ENCODE data around the gene MYCN.
"Not testable (repeated sequence)": the region's sequence is repeated elsewhere in the genome, so short reads cannot be mapped to it uniquely, and the experiment has no call there.

MYCN gene

GRCh38 chr2:15943378-15944280 is 3.3 kb downstream of the MYCN start:
- no peak for DNase-seq (ENCODE audit: low read depth in 2 of 2)

- DNase-seq (ENCODE audit: low read depth in 2 of 2) = no peak
These were observed 4.1 kb downstream of the MYCN start for GRCh38 chr2:15944325-15945017.

DNA sequence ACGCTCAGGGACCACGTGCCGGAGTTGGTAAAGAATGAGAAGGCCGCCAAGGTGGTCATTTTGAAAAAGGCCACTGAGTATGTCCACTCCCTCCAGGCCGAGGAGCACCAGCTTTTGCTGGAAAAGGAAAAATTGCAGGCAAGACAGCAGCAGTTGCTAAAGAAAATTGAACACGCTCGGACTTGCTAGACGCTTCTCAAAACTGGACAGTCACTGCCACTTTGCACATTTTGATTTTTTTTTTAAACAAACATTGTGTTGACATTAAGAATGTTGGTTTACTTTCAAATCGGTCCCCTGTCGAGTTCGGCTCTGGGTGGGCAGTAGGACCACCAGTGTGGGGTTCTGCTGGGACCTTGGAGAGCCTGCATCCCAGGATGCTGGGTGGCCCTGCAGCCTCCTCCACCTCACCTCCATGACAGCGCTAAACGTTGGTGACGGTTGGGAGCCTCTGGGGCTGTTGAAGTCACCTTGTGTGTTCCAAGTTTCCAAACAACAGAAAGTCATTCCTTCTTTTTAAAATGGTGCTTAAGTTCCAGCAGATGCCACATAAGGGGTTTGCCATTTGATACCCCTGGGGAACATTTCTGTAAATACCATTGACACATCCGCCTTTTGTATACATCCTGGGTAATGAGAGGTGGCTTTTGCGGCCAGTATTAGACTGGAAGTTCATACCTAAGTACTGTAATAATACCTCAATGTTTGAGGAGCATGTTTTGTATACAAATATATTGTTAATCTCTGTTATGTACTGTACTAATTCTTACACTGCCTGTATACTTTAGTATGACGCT is 5.8 kb downstream of the MYCN start:
- DNase-seq (ENCODE audit: low read depth in 2 of 2) = no peak

DNA sequence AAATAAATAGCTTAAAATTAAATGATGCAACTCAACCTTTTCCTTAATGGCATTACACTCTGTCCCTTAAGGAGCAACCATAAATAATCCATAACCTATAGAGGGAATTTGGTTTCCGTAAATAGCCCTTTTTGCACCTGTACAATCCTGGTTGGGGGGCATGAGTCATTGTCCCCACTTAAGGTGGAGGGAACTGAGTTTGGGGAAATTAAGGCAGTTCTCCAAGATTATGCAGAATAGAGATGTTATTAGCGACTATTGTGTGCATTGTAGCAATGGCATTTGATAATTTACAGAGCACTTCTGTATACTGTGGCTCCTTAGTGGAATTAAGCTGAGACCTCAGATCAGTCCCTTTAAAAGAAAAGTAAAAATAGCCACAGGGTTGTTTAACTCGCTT is 6.6 kb downstream of the MYCN start:
- no peak for DNase-seq (ENCODE audit: low read depth in 2 of 2)

GRCh38 chr2:15947431-15947830 is 7.1 kb downstream of the MYCN start:
- no peak for DNase-seq (ENCODE audit: low read depth in 2 of 2)

GRCh38 chr2:15948704-15948957 is 8.3 kb downstream of the MYCN start:
- DNase-seq (ENCODE audit: low read depth in 2 of 2) = no peak

DNA sequence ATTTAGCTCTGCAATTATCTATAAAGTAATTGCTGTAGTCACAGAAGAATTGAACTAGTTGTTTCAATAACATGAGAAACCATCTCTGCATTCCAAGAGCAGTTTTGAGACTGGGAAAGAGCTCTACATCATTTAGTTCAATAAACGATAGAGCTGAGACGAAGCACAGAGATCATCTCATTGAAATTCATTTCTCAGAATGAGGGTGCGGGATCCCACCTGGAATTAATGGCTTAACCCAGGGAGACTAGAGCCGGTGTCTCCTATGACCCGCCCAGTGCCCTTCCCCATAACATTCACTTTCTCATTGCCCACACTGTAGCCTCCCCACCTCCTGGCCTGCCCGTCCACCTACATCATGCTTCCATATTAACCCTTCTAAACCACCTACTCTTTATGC is 8.8 kb downstream of the MYCN start:
- no peak for DNase-seq (ENCODE audit: low read depth in 2 of 2)

DNA sequence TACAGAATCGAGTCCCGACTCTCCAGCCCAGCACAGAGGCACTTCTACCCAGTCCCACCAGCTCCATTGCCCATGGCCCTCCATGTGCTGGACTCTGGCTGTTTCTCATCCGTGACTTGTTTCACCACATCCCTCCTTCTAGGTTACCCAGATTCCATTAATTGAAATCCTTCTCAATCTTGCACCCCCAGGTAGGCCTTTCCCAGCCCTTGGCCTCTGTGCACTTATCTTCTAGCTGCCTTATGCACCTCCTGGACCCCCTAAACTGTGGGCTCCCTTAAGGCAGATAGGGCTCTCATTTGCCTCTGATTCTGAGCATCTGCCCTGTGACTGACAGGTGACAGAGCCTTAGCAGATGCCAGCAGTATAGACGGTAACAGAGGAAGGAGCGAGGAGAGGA is 9.2 kb downstream of the MYCN start:
- no peak for DNase-seq (ENCODE audit: low read depth in 2 of 2)

DNA sequence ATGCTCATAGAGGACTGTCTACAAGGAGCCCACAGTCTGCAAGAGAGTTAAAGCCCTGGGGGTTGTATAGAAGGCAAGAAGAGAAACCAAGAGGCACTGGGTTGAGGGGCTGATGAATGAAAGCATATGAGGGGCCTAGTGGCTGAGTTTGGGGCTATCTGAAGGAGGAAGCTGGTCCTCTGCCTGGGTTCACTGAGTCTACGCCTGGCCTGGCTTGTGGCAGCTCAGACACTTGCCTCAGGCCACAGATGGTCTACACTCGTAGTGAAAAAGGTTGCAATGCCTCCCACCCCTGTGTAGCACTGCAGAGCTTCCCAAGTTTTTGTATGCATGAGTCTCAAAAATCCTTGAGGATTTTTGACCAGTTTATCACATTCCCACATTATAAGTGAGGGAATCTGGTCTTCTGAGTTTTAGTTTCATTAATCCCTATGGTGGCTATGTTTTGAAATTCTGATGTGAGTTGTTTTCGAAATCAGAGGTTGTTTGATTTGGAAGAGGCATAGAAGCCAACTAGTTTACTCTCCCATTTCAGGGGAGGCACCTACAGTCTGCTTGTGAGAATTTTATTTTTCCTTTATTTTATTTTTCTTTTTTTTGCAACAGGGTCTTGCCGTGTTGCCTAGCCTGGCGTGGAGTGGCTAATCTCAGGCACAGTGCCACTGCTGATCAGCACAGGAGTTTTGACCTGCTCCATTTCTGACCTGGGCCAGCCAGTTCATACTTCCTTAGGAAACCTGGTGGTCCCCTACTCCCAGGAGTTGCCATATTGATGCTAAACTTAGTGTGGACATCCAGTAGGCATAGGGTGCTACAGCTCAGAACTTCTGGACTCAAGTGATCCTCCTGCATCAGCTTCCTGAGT is 10.0 kb downstream of the MYCN start:
- DNase-seq (ENCODE audit: low read depth in 2 of 2) = no peak

- DNase-seq (ENCODE audit: low read depth in 2 of 2) = not testable (repeated sequence)
These were observed 11.6 kb downstream of the MYCN start for GRCh38 chr2:15951936-15952335.

DNA sequence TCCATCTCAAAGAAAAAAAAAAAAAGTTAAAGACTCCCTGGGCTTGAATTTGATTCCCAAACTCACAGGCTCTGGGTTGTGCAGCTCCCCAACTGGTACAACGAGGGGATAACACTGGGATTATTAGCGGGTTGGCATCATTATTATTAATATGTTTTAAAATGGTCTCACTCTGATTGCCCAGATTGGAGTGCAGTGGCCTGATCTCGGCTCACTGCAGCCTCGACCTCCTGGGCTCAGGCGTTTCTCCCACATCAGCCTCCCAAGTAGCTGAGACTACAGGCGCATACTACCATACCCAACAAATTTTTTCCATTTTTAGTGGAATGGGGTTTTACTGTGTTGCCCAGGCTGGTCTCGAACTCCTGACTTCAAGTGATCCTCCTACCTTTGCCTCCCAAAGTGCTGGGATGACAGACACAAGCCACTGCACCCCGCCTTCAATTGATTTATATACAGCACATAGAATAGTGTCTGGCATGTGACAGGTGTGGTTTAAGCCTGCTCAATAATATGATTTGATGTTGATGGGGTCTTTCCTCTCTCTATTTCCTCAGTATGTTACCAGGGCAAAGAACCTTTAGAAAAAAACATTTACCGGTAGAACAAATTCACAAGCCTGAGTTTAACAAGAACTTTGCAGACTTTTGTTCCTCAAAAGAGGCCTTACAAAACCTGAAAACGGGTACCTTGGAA is 12.2 kb downstream of the MYCN start:
- no peak for DNase-seq (ENCODE audit: low read depth in 2 of 2)

DNA sequence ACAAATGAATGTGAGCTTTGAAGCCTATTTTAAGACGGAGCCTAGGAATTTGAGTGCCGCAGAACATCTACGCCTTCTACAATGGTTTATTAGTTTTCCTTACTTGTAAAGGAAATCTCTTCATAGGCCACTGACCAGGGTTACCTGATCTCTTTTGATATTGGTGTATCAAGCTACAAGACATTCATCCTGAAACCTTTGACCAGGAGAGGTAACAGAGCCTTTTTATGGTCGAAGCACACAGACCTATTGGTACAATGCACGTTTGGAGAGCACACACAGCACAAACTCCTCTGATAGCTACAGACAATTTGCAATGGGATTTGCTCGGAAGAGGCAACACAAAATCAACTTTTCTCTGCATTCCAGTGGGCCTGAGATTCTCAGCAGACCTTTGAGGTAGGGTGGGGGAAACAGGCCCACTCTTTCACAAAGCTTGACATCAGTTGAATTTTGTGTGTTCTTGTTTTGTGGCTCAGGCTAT is 12.8 kb downstream of the MYCN start:
- DNase-seq (ENCODE audit: low read depth in 2 of 2) = no peak

DNA sequence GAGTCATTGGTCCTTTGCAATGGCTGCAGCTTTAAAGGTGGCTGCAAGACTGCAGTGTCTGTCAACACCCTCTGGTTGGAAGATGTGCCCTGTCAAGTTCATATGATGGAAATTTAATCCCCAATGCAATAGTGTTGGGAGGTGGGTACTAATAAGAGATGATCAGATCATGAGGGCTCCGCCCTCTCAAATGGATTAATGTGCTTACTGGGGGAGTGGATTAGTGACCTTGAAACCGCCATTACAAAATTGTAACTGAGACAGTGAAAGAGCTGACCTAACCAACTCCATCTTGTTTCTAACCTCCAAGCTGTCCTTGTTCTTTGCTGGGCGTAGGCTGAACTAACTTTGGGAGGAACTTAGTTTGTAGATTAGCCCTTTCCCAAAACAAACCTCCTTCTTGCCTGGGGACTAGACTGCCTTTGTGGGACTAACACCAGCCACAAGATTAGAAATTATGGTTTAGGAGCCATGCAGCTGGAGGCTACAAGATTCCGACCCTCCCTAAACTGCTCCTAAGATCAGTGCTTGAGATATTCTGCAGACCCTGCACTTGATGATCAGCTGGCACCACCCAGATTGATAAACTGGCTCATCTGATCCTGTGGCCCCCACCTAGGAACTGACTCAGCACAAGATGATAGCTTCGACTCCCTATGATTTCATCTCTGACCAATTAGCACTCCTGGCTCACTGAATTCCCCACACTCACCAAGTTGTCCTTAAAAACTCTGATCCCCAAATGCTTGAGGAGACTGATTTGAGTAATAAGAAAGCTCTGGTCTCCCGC is 13.7 kb downstream of the MYCN start:
- no peak for DNase-seq (ENCODE audit: low read depth in 2 of 2)

DNA sequence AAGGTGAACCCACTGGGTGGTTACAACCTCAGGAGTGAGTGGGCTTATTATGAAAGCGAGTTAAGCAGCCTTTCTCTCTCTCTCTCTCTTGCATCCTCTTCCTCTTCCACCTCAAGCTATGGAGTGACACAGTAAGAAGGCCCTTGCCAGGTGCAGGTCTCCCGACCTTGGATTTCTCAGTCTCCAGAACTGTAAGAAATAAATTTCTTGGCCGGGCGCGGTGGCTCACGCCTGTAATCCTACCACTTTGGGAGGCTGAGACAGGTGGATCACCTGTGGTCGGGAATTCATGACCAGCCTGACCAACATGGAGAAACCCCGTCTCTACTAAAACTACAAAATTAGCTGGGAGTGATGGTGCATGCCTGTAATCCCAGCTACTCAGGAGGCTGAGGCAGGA is 14.4 kb downstream of the MYCN start:
- no peak for DNase-seq (ENCODE audit: low read depth in 2 of 2)

DNA sequence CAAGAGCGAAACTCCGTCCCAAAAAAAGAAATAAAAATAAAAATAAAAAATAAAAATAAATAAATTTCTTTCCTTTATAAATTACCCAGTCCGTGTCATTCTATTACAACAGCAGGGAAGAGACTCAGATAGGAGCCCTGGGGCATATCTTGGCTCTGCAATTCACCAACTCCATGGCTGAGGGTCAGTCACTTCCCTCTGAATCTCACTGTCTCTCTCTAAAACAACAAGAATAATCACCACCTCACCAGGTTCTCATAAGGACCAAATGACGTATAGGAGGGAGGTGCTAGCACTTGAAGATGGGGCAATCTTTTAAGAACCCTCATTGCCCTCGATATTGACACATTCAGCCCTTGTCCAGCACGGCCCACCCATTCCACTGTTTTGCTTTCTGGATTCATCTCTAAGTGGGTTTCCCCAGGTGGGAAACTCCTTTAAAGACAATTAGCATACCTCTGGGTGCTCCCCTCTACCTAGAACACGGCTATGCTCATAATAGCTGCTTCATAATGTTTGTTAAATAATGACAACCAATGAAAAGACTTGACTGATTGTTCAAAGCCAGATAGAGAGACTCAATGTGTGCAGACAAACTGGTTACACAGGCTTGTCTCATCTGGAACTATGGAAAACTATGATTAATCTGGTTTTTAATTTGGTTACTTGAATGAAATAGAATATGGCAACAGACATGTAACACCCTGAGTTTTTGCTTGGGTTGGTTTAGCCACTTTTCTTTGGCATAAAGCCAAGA is 15.1 kb downstream of the MYCN start:
- DNase-seq (ENCODE audit: low read depth in 2 of 2) = no peak

DNA sequence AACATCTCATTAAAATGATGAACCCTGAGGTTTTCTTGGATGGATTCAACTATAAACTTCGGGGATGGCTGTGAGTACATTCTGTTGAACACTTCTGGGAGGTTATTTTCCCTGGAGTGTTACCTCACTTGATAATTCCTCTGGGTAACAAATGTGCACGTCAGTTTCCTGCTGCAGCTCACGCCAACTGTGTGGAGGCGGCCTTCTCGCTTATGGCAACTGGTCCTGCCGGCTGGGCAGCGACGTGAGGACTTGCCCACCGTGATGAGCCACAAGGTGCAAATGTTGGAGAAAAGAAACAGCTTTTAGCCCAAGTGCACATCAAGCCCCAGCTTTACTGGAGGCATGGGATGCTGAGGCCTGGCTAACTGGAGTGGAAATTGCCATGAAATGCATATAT is 15.9 kb downstream of the MYCN start:
- DNase-seq (ENCODE audit: low read depth in 2 of 2) = no peak

DNA sequence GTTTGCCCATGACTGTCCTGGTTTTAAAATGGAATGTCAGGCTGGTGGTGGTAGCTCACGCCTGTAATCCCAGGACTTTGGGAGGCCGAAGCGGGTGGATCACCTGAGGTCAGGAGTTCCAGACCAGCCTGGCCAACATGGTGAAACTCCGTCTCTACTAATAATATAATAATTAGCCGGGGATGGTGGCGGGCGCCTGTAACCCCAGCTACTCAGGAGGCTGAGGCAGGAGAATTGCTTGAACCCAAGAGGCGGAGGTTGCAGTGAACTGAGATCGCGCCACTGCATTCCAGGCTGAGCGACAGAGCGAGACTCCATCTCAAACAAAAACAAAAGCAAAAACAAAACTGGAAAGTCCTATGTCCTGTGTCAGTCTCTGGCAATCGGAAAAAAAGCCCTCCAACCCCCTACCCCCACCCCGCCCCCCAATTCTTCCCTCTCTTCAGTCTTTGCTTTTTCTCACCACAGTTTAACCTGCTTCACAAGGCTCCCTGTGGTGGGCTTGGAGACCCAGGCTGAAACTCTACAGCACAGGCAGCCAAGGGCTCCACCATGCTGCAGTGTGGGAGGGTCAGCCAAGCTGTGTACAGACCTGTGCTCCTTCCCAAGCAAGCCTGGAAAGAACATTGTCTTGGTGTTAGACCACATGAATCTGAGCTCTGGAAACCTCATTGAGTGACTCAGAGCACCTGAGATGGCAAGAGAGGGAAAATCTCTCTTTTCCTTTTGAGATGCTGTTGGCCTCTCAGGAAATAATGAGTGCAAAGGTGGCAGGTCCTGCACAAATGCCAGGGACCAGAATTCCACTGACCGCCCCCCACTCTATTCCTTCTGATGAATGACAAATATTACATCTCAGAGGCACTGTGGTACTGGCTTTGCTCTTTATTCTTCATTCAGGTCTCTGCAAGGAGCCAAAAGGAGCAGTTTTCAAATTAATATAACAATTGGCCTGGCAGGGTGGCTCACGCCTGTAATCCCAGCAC is 16.7 kb downstream of the MYCN start:
- DNase-seq (ENCODE audit: low read depth in 2 of 2) = no peak

All from stimulated activated CD4-positive, alpha-beta T cell treated with anti-CD3 and anti-CD28 coated beads, Interleukin-12 subunit alpha, Interleukin-12 subunit beta, amount 100 ng/mL, for 24 hours (primary cell).